Epidermal melanocyte (primary cell): ENCODE data around the gene C16orf90.
"Not testable (repeated sequence)": the region's sequence is repeated elsewhere in the genome, so short reads cannot be mapped to it uniquely, and the experiment has no call there.

Source experiments
- DNase-seq: peaks from one replicate; pipeline ENCODE4 v3.0.0; 2011; ENCODE audit warnings: low spot score; ENCODE audit not compliant: insufficient read length

The C16orf90 gene

DNA sequence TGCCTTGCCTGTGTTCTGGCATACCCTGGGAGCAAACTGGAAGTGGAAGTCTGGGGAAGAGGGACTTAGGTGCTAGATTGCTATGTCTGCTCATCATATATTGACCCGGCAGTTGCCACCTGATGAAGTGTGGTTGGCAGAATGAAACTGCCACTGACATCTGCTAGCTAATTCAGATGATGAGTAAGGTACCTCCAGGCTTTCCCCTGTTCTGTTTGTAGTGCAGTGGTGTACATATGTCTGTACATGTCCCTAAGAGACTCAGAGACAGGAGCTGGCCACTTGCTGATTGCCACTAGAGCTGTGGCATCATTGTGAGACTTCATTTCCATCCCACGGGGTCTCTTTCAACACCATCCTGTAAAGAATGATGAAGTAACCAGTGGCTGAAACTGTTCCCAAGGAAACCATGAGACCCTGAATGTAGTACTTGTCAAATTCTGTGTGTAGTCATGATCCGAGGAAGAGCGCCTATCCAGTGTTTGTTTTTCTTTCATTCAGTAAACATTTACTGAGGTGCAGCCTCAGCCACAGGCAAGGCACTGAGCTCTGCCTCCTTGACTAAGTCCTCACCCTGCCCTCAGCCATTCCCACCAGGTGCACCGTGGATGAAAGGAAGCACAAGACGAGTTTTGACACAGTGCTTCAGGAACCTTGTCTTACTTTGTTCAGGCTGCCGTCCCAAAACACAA is 18.7 kb upstream of the C16orf90 start:
- no peak for DNase-seq

- DNase-seq: no peak
Observed at GRCh38 chr16:3511286-3512180, 16.2 kb upstream of the C16orf90 start.

- DNase-seq: no peak
Observed at GRCh38 chr16:3510416-3510815, 15.1 kb upstream of the C16orf90 start.

DNA sequence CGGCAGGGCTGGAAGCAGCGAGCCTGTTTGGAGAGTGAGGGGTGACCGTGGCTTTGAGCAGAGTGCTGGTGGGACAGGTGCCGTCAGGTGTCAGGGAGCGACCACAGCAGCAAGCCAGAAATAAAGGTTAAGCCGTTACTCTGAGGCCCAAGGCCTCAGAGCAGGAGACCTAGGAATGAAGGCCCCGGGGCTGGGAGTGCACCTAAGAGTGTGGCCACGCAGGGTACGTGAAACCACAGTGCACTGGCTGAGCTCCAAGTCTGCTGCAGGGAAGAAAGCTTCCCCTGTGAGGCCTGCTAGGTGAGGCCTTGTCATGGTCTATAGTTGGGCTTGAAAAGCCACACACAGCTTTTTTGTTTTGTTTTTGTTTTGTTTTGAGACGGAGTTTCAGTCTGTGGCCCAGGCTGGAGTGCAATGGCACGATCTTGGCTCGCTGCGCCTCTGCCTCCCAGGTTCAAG is 14.2 kb upstream of the C16orf90 start:
- DNase-seq: no peak

- DNase-seq: no peak
Observed at GRCh38 chr16:3508736-3509135, 13.4 kb upstream of the C16orf90 start.

DNA sequence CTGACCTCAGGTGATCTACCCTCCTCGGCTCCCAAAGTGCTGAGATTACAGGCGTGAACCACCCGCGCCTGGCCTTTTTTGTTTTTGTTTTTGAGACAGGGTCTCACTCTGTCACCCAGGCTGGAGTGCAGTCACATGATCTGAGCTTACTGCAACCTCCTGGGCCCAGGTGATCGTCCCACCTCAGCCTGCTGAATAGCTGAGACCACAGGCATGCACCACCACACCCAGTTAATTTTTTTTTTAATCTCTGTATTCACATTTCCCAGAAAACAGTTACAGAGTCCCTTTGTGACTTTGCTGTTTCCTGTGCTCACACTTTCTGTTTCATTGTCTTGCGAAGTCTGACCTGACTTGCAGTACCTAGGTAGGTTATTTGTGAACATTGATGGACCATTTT is 8.2 kb upstream of the C16orf90 start:
- DNase-seq: no peak

DNA sequence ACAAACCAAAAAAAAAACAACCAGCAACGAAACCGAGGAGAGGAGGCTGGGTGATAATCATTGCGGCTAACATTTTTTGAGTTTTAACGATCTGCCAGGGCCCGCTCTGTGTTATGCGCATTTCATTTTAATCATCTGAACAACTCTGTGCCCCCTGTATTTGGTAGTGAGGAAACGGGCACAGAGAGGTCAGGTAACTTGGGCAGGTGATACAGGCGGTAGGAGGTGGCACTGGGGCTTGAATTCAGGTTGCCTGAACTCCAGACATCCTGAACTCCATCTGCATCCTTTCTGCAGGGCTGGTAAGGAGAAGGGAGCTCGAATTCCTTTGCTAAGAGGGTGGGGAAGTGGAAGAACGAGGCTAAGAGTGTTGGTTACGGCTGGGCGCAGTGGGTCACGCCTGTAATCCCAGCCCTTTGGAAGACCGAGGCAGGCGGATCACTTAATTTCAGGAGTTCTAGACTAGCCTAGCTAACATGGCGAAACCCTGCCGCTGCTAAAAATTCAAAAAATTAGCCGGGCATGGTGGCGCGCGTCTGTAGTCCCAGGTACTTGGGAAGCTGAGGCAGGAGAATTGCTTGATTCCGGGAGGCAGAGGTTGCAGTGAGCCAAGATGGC is 6.6 kb upstream of the C16orf90 start:
- no peak for DNase-seq

GRCh38 chr16:3501412-3501761 is 6.1 kb upstream of the C16orf90 start:
- not testable (repeated sequence) for DNase-seq

DNA sequence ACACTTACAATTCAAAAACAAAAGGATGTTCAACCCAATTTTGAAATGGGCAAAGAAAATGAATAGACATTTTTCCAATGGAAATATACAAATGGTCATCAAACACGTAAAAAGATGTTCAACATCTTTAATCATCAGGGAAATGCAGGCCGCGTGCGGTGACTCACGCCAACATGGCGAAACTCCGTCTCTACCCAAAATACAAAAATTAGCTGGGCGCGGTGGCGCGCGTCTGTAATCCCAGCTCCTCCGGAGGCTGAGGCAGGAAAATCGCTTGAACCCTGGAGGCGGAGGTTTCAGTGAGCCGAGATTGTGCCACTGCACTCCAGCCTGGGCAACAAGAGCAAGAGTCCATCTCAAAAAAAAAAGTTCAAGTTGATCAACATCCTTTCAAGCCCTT is 3.7 kb upstream of the C16orf90 start:
- DNase-seq: no peak

- no peak for DNase-seq
Observed at GRCh38 chr16:3497771-3498170, 2.5 kb upstream of the C16orf90 start.

- DNase-seq: no peak
Observed at GRCh38 chr16:3496386-3496785, 1.1 kb upstream of the C16orf90 start.

- no peak for DNase-seq
Observed at GRCh38 chr16:3494386-3494973, 809 bp downstream of the C16orf90 start.

GRCh38 chr16:3492356-3492755 is 2.9 kb downstream of the C16orf90 start:
- no peak for DNase-seq

DNA sequence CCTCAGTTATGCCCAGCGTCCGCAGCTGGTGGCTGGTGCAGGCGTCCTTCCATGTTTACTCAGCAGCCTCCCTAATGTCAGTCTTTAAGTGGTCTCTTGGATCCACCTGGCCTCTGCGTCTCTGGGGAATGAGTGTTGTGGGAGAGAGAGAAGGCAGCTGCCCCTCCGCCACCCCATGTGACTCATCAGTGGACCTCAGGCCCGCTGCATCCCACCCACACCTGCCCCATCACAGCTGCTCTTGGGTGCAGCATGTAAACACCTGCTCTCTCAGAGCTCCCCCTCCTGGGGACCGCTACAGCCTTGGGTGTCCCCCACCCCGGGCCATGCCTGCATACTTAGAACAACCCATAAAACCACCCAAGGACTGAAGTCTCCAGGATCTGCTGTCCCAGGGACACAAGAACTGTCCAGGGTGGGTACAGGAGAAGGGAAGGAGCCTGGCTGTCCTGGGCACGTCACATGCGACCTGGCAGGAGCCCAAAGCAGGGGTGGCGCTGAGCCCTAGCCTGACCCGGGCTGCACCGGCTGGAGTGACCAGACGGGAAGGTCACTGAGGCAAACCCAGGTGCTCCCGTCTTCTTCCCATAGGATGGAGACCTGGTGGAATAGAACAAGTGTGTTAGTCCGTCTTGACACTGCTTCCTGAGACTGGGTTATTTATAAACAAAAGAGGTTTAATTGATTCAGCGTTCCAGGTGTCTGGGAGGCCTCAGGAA is 4.2 kb downstream of the C16orf90 start:
- DNase-seq: no peak

- no peak for DNase-seq
Observed at GRCh38 chr16:3488801-3489200, 6.5 kb downstream of the C16orf90 start.

DNA sequence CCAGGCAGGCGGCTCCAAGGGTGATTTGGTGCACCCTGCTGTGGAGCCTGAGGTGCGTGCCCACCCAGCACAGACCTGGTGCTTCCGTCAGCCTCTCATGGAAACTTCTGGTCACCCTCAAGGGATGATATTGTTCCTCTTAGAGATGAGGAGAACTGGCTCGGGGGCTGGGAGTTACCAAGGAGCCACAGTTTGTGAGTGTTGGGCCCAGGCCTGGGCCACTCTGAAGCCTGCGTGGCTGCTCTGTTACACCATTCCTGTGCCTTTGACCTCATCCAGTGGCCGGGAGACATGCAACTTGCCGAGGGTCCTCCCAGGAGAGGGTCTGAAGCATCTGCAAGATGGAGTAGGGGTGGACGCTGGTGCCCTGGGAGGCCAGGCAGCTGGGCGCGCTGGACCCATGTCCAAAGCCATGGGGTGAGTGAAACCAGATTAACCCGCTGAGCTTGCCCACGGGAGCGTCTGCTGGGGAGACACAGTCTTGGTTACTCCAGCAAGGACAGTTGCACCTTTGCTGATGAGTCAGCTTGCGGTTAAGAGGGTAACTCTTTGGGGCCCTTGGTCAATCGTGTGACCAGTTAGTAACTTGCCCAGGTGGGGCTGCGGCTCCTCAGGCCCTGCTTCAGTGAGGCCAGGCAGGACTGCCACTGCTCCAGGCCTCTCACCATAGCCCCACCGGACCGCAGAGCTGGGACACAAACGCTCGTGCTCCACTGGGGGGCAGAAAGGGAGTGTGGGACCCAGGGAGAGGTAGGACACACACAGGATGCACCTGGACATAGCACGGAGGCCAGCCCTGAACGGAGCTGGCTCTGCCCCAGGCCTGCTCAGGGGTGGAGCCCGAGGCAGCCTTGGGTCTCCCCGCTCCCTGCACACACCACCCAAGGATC is 7.5 kb downstream of the C16orf90 start:
- no peak for DNase-seq

DNA sequence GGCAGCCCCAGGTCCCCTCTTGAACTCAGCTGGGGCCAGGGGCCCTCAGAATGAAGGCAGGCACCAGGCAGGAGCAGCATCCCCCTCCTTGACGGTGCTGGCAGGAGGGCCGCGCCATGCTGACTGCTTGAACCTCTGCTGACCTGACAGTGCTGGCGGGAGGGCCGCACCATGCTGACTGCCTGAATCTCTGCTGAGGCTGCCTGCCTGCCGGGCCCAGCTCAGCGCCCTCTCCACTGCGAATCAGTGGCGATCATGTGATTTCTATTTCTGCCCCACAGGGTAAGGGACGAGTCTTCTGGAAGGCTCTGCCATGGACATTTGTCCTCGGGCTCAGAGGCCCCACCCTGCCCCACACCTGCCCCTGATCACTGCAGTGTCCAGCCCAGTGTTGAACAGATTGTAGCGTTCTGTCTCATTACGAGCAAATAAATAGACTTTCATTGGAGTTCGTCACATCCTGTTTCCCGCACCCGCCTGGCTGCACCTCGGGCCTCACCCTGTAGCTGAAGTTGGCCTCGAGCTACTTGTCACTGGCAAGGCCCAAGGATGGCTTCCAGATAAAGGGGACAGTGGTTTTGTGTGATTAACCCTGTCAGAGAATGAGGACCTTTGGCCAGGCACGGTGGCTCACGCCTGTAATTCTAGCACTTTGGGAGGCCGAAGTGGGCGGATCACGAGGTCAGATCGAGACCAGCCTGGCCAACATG is 8.6 kb downstream of the C16orf90 start:
- no peak for DNase-seq

DNA sequence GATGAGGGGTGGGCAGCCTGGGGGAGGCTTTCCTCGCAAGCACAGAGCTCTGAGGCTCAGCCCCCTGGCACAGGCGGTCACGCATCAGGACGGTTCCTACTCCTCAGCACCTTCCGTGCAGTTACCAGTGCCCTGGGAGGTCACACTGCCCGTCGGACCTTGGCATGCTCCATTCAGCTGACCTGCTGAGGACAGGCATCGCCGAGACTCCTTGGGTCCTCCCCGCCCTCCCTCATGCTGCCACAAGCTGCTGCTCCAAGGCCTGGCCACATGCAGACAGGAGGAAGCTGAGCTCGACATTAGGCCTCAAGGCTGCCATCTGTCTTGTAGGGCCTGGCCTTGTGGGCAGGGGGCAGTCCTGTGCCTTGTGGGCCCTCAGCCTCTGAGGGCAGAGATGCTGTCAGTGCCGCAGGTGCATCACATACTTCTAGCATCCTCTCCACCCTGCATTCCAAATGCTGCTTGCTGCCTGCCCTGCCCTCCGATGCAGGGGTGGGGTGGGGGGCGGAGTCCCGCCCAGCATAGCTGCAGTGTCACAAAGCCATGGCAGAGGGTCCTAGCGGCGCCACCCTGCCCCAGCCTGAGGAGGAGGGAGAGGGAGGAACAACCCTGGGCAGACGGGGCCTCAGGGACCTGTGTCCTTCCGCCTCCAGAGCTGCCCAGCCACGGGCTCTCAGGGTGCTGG is 9.3 kb downstream of the C16orf90 start:
- no peak for DNase-seq
